Esophagus squamous epithelium (tissue), 5 donors: ENCODE results near the gene DNAH1. TPM values are rescaled to one million over a fixed set of nuclear protein-coding genes. Genes with fewer than 3 reads are reported as not detected.

ENCODE experiments used
- DNase-seq: peaks from one replicate; lab custom pipeline; 2025; lab: John Stamatoyannopoulos, UW
- H3K27ac ChIP-seq, 4 donors: fragments of 200-600 bp; sonication (generic); one replicate each; pipeline ENCODE4 v1.5.1; 2016 to 2019; ENCODE audit warnings: mild to moderate bottlenecking in 1 of 4
- H3K27me3 ChIP-seq, 4 donors: fragments of 200-600 bp; sonication (generic); 1 replicate in 3 of 4; 2 replicates in 1 of 4; pipeline versions ENCODE4 v1.5.1 to v1.6.0; 2017 to 2021; ENCODE audit warnings: antibody characterized with exemption in 1 of 4
- H3K36me3 ChIP-seq, 3 donors: fragments of 200-600 bp; sonication (generic); one replicate each; pipeline ENCODE4 v1.5.1; 2016 to 2019
- H3K4me1 ChIP-seq, 3 donors: fragments of 200-600 bp; sonication (generic); one replicate each; pipeline ENCODE4 v1.5.1; 2017 to 2019
- H3K4me3 ChIP-seq, 4 donors: fragments of 200-600 bp; sonication (generic); 1 replicate in 3 of 4; 2 replicates in 1 of 4; pipeline ENCODE4 v1.5.1; 2016 to 2019; ENCODE audit warnings: mild to moderate bottlenecking in 2 of 4, moderate library complexity in 1 of 4
- H3K9me3 ChIP-seq, 3 donors: fragments of 200-600 bp; sonication (generic); one replicate each; pipeline ENCODE4 v1.5.1; 2016 to 2019
- POLR2A ChIP-seq, 4 donors: fragments of 450-650 bp; IDR thresholded peaks; one replicate each; pipeline ENCODE4 v1.6.1; 2017; ENCODE audit warnings: antibody characterized with exemption in 4 of 4, mild to moderate bottlenecking in 4 of 4, moderate library complexity in 3 of 4
- WGBS, 2 donors: methylation state at CpG; one replicate each; pipeline ENCODE4 v1.1.5; 2018; 5-methylcytosine and 5-hydroxymethylcytosine counted together
- intact Hi-C: fragments of 100-400 bp; cut with DNase I; formaldehyde crosslinking; loops from one replicate; pipeline ENCODE4 v1.15.0; 2022
- total RNA-seq, 4 donors: library from RNA; depleted of rRNA; stranded (reverse); fragments of >200 nt; gene quantifications; one replicate each; pipeline ENCODE4 v1.1.0, GENCODE V29; 2016
- TF ChIP-seq, protein P1 (sequence below), 6 experiments: fragments of 450-650 bp in 4 of 6; fragments of 200-600 bp in 2 of 6; sonication (generic) in 2 of 6; IDR thresholded peaks; one replicate each; pipeline ENCODE4 v1.5.1; 2016 to 2019; ENCODE audit warnings: antibody characterized with exemption in 6 of 6, mild to moderate bottlenecking in 4 of 6, moderate library complexity in 4 of 6
- donor health status: DM: yes; HTN: yes; CAD: no.

DNAH1 gene
- total RNA-seq, 4 donors from 2014 or later = 1.3 to 5.9 (median 1.9) TPM

DNA sequence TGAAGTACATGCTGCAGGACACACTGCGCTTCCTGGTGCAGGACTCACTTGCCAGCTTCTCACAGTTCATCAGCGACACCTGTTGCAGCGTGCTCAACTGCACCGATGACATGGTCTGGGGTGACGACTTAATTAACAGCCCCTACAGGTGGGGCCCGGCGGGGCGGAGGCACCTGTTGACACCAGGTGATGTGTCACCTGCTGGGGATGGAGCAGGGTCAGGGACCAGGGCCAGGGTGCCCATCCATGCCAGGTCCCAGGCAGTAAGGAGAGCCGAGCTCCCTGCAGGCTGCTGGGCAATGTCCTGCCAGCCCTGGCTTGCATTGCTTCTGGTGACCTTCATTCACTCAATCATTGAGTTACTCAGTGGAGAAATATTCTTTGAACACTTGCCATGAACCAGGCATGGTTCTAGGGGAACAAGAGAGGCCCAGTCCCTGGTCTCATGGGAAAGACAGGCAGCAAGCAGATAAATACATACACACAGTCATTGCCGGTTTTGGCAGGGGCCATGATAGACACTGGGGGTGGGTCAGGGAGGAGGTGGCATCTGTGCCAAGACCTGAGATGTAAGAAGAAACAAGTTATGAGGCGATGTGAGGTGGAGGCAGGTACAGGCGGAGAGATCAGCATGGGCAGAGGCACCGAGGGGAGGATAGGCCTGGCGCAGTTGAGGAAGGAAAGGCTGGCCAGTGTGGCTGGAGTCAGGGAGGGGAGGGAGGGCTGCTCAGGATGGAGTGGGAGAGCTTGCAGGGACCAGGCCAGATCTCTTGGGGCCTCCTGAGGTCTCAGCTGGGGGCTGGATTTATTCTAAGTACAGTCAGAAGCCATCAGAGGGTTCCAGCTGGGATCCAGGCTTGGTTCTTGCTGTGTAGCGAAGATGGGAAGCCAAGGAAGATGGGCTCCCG lies 30.8 kb downstream of the DNAH1 start:
- Histone ChIP-seq H3K4me1 (peaks cover 6 to 43% (median 13%) of the 10 kb centered on the region in 3 donors), H3K4me3 (no peak overlapping the region), H3K27me3 (no peaks in the 10 kb centered on the region), H3K27ac (no peak overlapping the region), H3K36me3 (peaks cover 0 to 62% (median 0%) of the 10 kb centered on the region in 3 donors), H3K9me3 (no peaks in the 10 kb centered on the region)
- intact Hi-C loops = no loop called here
- 63 to 67% methylated on average over 8 to 13 of the region's 16 CpGs for WGBS, 2 donors
- TF ChIP-seq POLR2A (IDR thresholded peaks at IDR 0.05) = no peak
- TF ChIP-seq, protein P1, sequence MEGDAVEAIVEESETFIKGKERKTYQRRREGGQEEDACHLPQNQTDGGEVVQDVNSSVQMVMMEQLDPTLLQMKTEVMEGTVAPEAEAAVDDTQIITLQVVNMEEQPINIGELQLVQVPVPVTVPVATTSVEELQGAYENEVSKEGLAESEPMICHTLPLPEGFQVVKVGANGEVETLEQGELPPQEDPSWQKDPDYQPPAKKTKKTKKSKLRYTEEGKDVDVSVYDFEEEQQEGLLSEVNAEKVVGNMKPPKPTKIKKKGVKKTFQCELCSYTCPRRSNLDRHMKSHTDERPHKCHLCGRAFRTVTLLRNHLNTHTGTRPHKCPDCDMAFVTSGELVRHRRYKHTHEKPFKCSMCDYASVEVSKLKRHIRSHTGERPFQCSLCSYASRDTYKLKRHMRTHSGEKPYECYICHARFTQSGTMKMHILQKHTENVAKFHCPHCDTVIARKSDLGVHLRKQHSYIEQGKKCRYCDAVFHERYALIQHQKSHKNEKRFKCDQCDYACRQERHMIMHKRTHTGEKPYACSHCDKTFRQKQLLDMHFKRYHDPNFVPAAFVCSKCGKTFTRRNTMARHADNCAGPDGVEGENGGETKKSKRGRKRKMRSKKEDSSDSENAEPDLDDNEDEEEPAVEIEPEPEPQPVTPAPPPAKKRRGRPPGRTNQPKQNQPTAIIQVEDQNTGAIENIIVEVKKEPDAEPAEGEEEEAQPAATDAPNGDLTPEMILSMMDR (IDR thresholded peaks at IDR 0.05) = no peak
- DNase-seq = no peak

DNA sequence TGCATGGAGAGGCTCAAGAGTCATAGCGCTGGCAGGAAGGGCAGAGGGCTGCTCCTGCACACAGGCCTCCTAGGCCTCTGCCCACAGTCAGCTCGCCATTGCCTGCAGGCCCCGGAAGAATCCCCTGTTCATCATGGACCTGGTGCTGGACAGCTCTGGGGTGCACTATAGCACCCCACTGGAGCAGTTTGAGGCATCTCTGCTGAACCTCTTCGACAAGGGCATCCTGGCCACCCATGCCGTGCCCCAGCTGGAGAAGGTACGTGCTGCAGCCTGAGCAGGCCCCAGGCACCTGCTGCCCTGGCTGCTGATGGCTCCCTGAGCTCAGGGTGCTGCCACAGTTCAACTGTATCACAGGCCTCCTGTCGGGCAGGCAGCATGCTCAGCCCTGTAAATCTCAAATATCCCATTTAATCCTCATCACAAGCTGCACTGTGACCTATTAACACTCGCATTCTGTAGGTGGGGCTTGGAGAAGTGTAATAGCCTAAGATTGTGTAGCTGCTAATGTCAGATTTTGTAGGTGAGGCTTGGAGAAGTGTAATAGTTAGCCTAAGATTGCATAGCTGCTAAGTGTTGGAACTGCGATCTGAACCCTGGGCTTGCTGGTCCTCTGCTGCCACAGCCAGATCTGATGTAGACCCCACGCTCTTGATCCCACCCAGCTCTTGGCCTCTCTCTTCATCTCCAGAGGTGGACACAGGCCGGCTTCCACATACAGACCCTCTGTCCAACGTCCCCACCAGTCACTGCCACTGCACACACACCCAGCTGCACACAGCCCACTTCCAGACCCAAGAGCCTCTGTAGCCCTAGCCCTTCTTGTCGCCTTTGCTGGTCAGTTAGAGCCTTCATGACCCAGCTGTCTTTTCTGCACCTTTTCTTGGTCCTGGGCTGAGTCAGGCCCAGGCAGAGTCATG lies 31.9 kb downstream of the DNAH1 start:
- Histone ChIP-seq H3K36me3 (peaks cover 0 to 73% (median 0%) of the 10 kb centered on the region in 3 donors), H3K4me3 (no peak overlapping the region), H3K9me3 (no peaks in the 10 kb centered on the region), H3K27ac (no peak overlapping the region), H3K4me1 (peaks cover 6 to 43% (median 13%) of the 10 kb centered on the region in 3 donors), H3K27me3 (no peaks in the 10 kb centered on the region)
- intact Hi-C loops = no loop called here
- no peak for DNase-seq
- WGBS, 2 donors = 79 to 82% methylated on average over 7 to 8 of the region's 13 CpGs
- TF ChIP-seq, protein P1 (IDR thresholded peaks at IDR 0.05) = no peak
- TF ChIP-seq POLR2A (IDR thresholded peaks at IDR 0.05) = no peak

DNA sequence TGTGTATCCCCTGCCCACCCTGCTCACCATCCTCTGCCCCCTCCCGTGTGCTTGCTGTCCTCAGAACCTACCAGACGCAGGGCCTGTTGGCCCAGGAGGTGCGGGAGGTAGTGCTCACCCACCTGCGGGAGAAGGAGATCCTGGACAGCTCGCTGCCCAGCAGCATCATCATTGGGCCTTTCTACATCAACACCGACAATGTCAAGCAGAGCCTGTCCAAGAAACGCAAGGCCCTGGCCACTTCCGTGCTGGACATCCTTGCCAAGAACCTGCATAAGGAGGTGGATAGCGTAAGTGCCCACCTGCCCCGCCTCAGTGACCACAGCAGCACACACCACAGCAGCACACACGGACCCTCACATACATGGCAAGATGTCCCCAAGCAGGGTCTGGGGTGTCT lies 33.0 kb downstream of the DNAH1 start:
- WGBS, 2 donors = 83 to 100% methylated on average over 4 to 5 of the region's 11 CpGs
- intact Hi-C loops = no loop called here
- DNase-seq = no peak
- Histone ChIP-seq H3K27me3 (no peaks in the 10 kb centered on the region), H3K27ac (no peak overlapping the region), H3K9me3 (no peaks in the 10 kb centered on the region), H3K4me3 (no peak overlapping the region), H3K4me1 (peaks cover 6 to 43% (median 13%) of the 10 kb centered on the region in 3 donors), H3K36me3 (peaks cover 0 to 78% (median 0%) of the 10 kb centered on the region in 3 donors)
- no peak for TF ChIP-seq POLR2A (IDR thresholded peaks at IDR 0.05)
- TF ChIP-seq, protein P1 (IDR thresholded peaks at IDR 0.05) = no peak

DNA sequence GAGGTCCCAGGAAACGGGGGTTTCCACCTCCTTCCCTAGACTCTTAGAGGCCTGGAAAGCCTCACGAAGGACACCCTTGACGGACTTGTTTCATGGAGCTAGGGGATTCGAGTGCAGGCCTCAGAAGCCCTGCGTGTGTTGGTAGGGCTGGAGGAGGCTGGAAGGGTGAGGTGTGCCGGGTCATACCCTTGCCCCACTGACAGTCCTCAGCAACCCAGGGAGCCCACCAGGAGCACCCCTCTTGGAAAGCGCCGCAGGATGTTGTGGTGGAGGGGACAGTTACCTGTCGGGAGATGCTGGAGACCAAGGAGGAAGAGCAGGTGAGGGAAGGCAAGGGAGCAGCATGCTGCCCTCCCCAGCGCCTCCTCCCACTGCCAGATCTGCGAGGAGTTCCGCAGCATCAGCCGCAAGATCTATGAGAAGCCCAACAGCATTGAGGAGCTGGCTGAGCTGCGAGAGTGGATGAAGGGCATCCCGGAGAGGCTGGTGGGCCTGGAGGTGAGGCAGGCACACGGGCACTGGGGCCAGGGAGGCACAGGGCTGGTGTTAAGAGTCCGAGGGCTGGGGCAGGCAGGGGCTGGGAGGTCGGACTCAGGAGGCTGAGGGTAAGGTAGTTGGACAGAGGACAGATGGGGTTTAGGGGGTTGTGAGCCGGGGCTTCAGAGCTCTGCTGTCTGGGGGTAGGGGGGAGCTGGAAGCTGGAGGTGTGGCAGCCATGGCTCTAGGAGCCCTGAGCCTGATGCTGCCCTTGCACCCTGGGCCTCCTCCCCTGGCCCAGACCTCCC lies 33.7 kb downstream of the DNAH1 start:
- no peaks in the 10 kb centered on the region for H3K27me3 ChIP-seq
- no peak overlapping the region for H3K27ac ChIP-seq
- peaks cover 6 to 43% (median 13%) of the 10 kb centered on the region in 3 donors for H3K4me1 ChIP-seq
- H3K9me3 ChIP-seq = no peaks in the 10 kb centered on the region
- WGBS, 2 donors = 95% methylated on average over 8 to 16 of the region's 19 CpGs
- TF ChIP-seq POLR2A (IDR thresholded peaks at IDR 0.05) = no peak
- TF ChIP-seq, protein P1 (IDR thresholded peaks at IDR 0.05) = no peak
- H3K4me3 ChIP-seq = no peak overlapping the region
- peaks cover 0 to 79% (median 0%) of the 10 kb centered on the region in 3 donors for H3K36me3 ChIP-seq
- DNase-seq = no peak
- intact Hi-C loops = no loop called here
